Right kidney (tissue), 1 donor: ENCODE data around the gene KAZN.

Experiments
- DNase-seq: peaks from one replicate; pipeline ENCODE4 v3.0.0-alpha.2; 2016

KAZN gene

DNA sequence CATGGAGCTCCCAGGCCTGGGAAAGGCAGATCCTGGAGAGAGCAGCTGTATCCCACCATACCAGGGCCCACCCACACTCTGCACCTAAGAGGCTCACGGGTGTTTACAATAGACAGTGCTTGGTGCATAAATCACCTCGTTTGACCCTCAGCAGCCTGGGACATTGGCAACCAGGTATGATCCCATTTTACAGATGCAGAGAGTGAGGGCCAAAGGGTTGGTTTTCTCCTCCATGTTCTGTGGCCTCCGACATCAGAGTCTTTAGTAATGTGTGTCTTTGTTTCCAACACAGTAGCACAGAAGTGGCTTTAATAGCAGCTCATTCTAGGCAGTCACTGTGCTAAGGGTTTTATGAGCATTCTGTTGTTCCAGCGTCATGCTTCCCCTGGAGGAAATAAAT, 176.5 kb downstream of the KAZN start:
- DNase-seq: no peak

GRCh38 chr1:14775434-14775833, 176.9 kb downstream of the KAZN start:
- DNase-seq: no peak

DNA sequence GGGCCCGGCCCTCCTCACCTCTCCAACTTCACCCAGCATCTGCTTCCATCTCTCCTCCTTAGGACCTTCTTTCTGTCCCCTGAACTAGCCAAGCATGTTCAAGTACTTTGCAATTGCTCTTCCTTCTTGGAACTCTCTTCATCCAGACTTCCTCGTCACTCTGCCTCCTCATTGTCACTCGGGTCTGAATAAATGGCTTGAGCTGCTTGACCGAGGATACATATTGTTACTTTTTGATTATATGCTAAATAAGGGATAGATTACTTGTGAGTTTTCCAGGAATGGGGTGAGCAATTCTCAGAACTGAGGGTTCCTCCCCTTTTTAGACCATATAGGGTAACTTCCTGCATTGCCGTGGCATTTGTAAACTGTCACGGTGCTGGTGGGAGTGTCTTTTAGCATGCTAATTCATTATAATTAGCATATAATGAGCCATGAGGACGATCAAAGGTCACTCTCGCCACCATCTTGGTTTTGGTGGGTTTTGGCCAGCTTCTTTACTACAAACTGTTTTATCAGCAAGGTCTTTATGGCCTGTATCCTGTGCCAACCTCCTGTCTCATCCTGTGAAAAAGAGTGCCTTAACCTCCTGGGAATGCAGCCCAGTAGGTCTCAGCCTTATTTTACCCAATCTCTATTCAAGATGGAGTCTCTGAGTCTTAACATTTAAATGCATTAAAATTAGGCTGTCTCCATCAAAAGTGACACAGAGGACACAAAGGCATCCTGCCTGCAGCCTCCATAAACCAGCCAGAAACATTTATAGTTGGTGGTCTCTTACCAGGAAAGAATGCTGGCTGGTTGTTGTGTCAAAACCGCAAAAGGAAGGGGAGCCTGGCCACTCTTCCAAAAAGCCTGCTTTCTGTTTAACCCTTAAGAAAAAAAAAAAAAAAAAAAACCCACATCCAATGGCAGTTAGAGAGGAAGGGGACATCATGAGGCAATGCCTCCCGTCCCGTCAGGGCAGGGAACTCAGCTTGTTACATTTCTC, 179.3 kb downstream of the KAZN start:
- DNase-seq: no peak

GRCh38 chr1:14778541-14778897, 180.0 kb downstream of the KAZN start:
- DNase-seq: no peak

- DNase-seq: no peak
Observed at GRCh38 chr1:14778898-14779865, 180.7 kb downstream of the KAZN start.

DNA sequence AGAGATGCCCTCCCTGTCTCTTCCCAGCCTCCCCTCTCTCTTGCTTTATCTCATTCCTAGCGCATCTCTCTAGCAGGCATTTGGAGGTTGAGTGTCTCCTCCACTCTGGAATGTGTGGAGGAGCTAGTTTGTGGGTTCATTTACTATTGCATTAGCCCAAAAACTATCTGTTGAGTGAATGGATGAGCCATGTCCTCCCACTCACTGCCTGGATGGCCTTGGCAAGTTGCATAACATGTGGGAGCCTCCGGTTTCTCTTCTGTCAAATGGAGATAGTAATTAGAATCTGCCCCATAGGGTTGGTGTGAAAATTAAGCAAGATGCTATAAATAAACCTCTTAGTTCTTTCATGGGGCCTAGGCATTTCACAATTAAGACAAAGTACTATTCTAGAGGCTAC, 181.8 kb downstream of the KAZN start:
- no peak for DNase-seq

DNA sequence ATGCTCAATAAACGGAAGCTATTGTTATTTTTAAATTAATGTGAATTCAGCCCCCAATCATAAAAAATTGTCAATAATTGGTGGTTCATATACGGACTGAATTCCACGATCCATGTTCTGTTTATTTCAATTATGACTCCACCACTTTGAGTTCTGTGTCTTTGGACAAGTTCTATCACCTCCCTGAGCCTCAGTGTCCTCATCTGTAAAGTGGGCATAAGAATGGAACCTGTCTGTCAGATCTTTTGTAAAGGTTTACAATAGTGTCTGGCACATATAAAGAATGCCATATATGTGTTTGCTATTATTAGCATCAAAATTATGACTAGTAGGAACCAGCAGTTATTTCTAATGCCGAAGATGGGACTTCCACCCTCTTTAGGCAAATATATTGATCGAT, 183.3 kb downstream of the KAZN start:
- no peak for DNase-seq

DNA sequence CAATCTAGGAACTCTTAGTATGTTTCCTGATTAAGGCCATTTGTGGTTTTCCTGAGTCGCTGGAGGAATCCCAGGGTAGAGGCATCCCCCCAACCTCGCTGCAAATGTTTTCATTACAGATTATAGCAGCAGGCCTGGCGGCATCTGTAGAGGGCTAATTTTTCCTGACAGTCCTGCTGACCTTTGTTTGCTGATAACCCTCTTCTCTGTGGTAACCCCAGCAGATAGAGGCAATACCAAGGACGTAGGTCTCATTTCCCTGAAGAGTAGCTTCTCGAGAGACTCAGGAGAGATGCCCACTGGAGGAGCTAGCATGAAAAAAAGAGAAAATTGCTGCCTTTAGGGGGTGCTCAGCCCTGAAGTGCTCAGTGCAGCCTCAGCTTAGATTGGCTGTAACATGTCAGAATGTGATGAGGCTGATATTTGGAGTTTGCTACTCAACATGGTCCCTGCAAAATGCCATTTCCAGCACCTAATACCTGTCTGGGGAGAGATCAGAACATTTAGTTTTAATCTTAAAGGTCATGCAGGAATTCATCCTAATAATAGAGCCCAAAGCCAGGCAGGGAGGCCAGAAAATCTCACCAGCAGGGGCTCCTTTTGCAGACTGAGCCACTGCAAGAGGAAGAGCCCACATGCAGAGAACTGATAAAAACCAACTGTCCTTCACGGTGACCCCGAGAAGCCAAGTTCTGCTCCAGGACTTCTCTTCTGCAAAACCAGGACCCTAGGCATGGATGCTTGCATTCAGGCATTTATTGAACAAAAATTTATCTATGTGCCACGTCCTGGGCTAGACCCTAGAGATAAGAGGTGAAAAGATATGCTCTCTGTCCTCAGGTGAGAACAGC, 184.5 kb downstream of the KAZN start:
- no peak for DNase-seq

DNA sequence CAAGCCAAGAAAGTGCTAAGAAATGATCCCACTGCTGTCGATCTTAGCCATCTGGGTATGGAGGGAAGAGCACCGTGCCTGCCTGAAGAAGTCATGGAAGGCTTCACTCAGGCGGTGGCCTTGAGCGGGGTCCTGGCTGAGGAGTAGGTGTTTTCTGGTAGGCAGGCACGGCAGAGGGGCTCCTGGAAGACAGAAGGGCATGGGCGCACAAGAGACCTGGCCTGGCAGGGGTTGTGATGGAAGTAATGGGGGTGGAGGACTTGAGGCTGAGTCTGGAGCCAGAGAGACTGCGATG, 185.1 kb downstream of the KAZN start:
- no peak for DNase-seq

DNA sequence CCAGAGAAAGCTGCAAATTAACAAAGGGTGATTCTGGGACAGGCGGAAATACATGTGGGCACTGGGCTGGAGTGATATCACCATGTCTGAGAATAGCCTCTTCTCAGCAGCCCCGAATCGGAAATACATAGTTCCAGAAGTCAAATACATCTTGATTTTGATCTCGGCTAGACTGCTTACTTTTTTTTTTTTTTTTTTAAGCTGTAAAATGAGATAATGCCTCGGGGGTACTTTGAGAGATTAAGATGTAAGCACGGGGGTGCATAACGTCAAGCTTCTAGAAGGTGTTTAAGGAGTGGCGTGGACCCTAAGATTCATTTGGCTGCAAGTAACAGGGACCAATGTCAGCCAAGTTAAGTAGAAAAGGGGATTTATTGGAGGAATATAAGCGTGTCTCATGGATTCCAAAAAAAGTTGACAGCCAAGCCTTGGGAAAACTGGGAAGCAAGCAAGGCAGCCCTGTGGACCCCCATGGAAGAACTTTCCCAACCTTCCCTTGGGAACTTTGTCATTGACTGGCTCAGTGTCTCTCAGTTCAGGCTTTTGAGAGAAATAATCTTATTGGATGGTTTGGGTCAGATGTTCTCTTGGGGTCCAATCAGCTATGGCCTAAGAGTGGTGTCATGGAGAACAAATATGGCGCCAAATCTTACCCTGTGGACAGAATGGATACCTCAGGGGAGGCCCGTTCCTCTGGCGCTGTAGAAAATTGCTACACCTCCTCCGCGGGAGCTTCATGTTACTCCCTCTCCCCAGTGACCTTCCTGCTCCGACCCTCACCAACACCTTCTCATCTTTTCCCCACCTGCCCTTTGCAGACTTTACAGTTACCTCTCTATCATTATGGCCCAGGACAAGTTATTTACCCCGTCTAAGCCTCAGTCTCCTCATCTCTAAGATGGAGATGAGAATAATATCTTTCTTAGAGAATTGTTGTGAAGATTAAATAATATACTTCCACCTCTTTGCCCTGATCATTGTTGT, 186.6 kb downstream of the KAZN start:
- DNase-seq: no peak

DNA sequence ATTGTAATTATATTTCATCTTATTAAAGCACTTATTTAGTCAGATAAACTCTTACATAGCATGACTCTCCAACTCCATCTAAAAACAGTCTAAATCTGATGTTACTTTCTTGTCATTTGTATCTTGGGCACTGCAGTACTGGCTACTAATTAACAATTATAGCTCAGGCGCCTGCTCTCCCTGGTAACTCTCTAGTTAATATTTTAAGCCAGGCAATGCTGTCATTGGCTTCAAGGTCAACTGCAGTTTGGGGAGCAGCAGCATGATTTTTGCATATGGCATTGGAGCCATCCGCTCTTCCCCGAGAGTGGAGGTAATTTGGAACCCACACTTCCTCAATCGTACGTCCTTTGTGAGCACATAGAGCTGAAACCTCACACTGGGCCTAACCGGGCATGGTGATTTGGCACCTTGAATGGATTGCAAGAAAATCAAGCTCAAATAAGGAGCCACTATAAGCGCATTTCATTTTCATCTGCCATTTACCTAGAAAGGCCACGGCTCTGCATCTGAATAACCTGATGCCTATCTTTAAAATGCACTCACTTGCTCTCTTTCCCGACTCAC, 187.7 kb downstream of the KAZN start:
- no peak for DNase-seq

GRCh38 chr1:14786681-14787080, 188.2 kb downstream of the KAZN start:
- DNase-seq: no peak

GRCh38 chr1:14787604-14788003, 189.1 kb downstream of the KAZN start:
- DNase-seq: no peak

DNA sequence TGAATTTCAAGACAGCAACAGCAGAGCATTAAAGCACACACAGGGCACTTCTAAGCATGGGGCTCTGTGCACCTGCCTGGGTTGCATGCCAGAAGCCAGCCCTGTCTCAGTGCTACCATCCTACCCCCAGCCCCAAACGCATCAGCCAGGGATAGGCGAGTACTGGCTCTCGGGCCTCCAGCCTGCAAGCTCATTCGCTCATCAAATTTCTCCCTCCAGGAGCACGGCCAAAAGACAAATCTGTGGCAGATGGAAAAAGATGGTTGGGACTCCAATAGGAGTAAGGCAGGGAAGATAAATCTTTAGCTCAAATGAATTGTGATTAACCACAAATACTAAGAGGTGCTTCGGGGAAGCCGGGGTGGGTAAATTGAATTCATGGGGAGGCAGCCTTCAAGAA, 189.6 kb downstream of the KAZN start:
- DNase-seq: no peak

GRCh38 chr1:14790982-14791381, 192.5 kb downstream of the KAZN start:
- DNase-seq: no peak

- DNase-seq: no peak
Observed at GRCh38 chr1:14791654-14792053, 193.2 kb downstream of the KAZN start.

DNA sequence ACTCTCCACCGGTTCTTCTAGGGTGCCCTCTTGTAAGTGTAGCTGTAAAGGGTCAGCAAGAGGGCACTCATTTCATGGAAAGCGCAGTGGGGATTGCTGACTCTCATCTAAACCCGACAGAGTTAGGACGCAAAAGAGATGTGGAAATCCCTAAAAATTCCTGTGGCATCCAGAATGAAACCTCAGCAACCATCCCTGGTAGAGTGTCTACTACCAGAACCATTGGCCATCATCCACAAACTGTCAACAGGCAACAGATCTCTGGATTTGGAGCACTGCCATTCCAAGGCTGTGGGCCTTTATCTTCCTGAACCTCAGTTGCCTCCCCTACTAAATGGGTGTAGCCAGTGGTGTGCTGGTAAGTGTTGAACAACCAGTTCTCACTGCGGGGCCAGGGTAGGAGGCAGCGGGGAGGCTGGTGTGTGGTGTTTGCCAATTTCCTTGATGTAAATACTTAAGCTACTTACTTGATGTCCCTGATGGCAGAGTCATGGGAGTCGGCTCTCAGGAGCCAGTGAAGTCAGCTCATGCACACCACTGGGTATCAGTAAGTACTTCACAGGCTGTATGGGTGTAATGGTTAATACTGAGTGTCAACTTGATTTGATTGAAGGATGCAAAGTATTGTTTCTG, 195.8 kb downstream of the KAZN start:
- DNase-seq: no peak

DNA sequence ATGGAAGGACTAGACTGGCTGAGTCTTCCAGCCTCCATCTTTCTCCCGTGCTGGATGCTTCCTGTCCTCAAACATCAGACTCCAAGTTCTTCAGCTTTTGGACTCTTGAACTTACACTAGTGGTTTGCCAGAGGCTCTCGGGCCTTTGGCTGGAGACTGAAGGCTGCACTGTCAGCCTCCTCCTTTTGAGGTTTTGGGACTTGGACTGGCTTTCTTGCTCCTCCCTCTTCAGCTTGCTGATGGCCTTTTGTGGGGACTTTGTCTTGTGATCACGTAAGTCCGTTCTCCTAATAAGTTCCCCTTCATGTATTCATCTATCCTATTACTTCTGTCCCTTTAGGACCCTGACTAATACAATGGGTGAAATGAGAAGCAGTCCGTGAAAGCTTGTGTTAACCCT, 196.4 kb downstream of the KAZN start:
- DNase-seq: no peak

- no peak for DNase-seq
Observed at GRCh38 chr1:14795589-14795988, 197.1 kb downstream of the KAZN start.

DNA sequence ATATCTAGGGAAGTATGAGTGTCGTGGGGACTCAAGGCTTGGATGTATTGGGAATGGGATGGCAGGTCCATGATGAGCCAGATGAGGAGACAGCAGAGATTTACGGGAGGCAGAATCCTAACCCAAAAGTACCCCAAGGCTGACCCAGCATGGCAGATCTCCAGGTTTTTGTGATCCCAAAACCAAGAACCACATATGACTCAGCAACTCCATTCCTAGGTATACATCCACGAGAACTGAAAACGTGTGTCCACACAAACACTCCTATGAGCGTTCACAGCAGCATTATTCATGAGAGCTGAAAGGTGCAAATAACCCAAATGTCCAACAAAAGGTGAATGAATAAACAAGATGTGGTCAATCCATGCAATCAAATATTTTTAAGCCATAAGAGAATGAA, 201.5 kb downstream of the KAZN start:
- DNase-seq: no peak
